Activated CD4-positive, alpha-beta memory T cell treated with anti-CD3 and anti-CD28 coated beads for 36 hours (primary cell): ENCODE results near the gene FCRL4. TPM values are rescaled to one million over a fixed set of nuclear protein-coding genes. Genes with fewer than 3 reads are reported as not detected.
"Not testable (repeated sequence)": the region's sequence is repeated elsewhere in the genome, so short reads cannot be mapped to it uniquely, and the experiment has no call there.

Experiments
- CTCF ChIA-PET: fragments of 350-600 bp; sonication (Branson Sonifier 250); formaldehyde crosslinking; loops from one replicate; lab custom pipeline; 2021; ENCODE audit warnings: antibody characterized with exemption, inconsistent platforms; lab: Charles Lee
- POLR2A ChIA-PET: fragments of 350-600 bp; sonication (Branson Sonifier 250); formaldehyde crosslinking; loops from one replicate; lab custom pipeline; 2021; ENCODE audit warnings: antibody characterized with exemption; lab: Charles Lee
- DNase-seq: peaks from one replicate; pipeline ENCODE4 v3.0.0-alpha.2; 2020
- H3K27ac Mint-ChIP-seq: one replicate; pipeline ENCODE4 v1.8.0; 2021; ENCODE audit warnings: mixed read lengths
- H3K27me3 Mint-ChIP-seq: one replicate; pipeline ENCODE4 v1.8.0; 2021; ENCODE audit warnings: mixed read lengths
- H3K36me3 Mint-ChIP-seq: one replicate; pipeline ENCODE4 v1.8.0; 2021; ENCODE audit warnings: mixed read lengths
- H3K4me1 Mint-ChIP-seq: one replicate; pipeline ENCODE4 v1.8.0; 2021; ENCODE audit warnings: low read depth, mixed read lengths
- H3K4me3 Mint-ChIP-seq: one replicate; pipeline ENCODE4 v1.8.0; 2021; ENCODE audit warnings: mild to moderate bottlenecking, mixed read lengths
- H3K9me3 Mint-ChIP-seq: one replicate; pipeline ENCODE4 v1.8.0; 2021; ENCODE audit warnings: mixed read lengths
- intact Hi-C: fragments of 100-400 bp; cut with micrococcal nuclease; formaldehyde crosslinking; loops from one replicate; pipeline ENCODE4 v1.15.1; 2023
- total RNA-seq, 2 experiments: library from RNA; stranded (reverse); gene quantifications; one replicate each; pipeline ENCODE4 v1.2.3, GENCODE V29; 2021

Gene FCRL4
- total RNA-seq, 2 experiments from 2014 or later: not detected

DNA sequence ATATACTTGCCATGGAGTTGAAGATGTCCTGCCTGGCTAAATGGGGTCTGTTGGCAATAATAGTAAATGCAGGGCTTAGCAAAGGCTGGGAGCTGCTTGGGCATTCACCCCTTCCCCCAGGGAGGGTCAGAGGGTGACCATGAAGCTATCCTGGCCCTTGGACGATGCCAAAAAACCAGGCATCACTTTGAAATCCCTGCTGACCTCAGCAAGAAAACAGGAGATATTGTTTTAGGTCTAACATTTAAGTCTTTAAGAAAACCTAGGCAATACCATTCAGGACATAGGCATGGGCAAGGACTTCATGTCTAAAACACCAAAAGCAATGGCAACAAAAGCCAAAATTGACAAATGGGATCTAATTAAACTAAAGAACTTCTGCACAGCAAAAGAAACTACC lies 49.8 kb downstream of the FCRL4 start:
- CTCF ChIA-PET, H3K4me3 Mint-ChIP-seq, POLR2A ChIA-PET: not testable (repeated sequence)

DNA sequence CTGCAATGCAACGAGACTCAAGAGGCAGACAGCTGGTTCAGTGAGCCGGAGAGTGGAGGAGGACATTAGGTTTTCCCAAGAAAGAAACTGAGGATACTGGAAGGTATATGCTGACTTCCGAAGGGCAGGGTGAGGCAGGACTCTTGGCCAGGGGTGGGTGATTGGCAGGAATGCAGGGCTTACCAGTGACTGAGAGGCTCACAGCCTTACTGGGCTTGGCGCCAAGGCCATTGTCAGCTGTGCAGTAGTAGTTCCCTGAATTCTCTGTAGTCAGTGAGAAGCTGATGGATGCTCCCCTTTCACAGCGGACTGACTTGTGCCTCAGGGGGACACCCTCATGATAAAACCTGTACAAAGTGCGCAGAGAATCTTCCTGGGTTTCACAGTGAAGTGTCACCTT lies 55.2 kb downstream of the FCRL4 start:
- H3K27ac Mint-ChIP-seq: no peak overlapping the region
- CTCF ChIA-PET: no interaction called here
- DNase-seq: no peak
- no peaks in the 10 kb centered on the region for H3K9me3 Mint-ChIP-seq
- H3K36me3 Mint-ChIP-seq: no peaks in the 10 kb centered on the region
- POLR2A ChIA-PET: no interaction called here
- H3K4me3 Mint-ChIP-seq: no peak overlapping the region
- peaks cover 26% of the 10 kb centered on the region for H3K27me3 Mint-ChIP-seq
- intact Hi-C loops: no loop called here
- H3K4me1 Mint-ChIP-seq: no peaks in the 10 kb centered on the region

More for the DNA sequence above, 49.8 kb downstream of the FCRL4 start:
- DNase-seq, H3K36me3 Mint-ChIP-seq, H3K27ac Mint-ChIP-seq, H3K4me1 Mint-ChIP-seq, intact Hi-C loops, H3K9me3 Mint-ChIP-seq: not testable (repeated sequence)
- peaks cover 13% of the 10 kb centered on the region for H3K27me3 Mint-ChIP-seq

DNA sequence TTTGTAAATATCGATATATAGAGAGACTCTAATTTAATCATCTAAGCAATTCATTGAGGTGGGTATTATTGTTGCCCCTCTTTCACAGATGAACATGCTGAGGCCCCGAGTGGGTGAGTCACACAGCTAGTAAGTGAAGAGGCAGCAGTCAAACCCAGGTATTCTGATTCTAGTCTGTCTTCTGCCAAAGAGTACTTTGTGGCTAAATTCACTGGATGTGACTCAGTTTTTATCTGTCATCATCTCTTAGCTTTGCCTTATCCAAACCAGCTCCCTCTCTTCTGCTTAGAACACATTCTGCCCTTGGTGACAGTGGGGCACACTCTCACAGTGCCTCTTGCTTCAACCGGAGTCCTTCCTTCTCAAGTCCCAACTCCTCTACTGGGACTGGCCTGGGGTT lies 57.0 kb downstream of the FCRL4 start:
- CTCF ChIA-PET: no interaction called here
- H3K4me1 Mint-ChIP-seq: no peaks in the 10 kb centered on the region
- no peaks in the 10 kb centered on the region for H3K36me3 Mint-ChIP-seq
- H3K27me3 Mint-ChIP-seq: peaks cover 23% of the 10 kb centered on the region
- DNase-seq: no peak
- intact Hi-C loops: no loop called here
- H3K4me3 Mint-ChIP-seq: no peak overlapping the region
- POLR2A ChIA-PET: no interaction called here
- H3K9me3 Mint-ChIP-seq: no peaks in the 10 kb centered on the region
- no peak overlapping the region for H3K27ac Mint-ChIP-seq

DNA sequence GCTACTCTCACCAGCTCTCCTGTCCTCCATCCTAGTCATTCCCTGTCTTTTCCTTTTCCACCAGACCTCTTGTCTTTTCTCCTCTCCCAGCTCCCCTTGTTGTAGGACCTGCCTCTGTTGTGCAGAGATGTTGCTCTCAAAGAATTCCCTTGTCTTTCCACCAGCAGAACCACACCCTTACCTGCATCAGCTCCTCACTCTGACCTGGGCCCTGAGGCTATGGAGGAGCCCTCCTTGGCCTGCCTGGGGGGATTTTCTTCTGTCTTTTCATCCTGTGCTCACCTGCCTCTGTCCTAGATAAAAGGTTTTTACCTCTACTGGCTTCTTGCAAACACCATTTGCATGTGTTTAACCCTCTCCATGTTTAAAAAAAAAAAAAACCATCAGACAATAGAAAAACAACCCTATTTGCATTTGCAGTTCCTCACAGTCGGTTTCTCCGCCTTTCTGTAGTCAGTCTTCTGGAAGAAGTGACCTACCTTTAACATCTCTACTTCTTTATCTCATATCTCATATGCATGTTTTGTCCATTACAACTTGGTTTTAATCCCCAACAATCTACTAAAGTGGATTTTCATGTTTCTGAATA lies 57.6 kb downstream of the FCRL4 start:
- ChIA-PET CTCF (no interaction called here), POLR2A (no interaction called here)
- H3K27me3 Mint-ChIP-seq: peaks cover 23% of the 10 kb centered on the region
- H3K9me3 Mint-ChIP-seq: no peaks in the 10 kb centered on the region
- DNase-seq: no peak
- H3K4me1 Mint-ChIP-seq: no peaks in the 10 kb centered on the region
- intact Hi-C loops: no loop called here
- no peak overlapping the region for H3K4me3 Mint-ChIP-seq
- no peak overlapping the region for H3K27ac Mint-ChIP-seq
- no peaks in the 10 kb centered on the region for H3K36me3 Mint-ChIP-seq

DNA sequence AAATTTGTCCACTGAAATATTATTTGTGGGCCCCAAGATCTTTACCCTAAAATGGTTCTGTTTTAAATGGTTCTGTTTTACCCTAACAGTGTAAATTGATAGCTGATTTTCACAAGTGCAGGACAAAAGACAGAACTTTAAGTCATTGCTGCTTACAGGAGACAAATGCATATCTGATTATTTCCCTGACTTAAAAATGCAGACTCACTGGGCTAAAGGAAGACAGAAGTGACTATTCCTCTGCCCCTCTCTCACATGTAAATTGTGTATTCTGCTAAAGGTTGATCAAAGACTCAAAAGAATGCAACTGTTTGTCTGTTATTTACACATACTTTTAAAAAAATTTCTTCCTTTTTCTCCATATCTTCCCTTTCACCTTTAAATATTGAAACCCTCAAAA lies 58.3 kb downstream of the FCRL4 start:
- intact Hi-C loops: no loop called here
- Mint-ChIP-seq H3K27ac (no peak overlapping the region), H3K4me3 (no peak overlapping the region), H3K9me3 (no peaks in the 10 kb centered on the region), H3K27me3 (peaks cover 23% of the 10 kb centered on the region), H3K36me3 (no peaks in the 10 kb centered on the region), H3K4me1 (no peaks in the 10 kb centered on the region)
- POLR2A ChIA-PET: no interaction called here
- DNase-seq: no peak
- CTCF ChIA-PET: no interaction called here

DNA sequence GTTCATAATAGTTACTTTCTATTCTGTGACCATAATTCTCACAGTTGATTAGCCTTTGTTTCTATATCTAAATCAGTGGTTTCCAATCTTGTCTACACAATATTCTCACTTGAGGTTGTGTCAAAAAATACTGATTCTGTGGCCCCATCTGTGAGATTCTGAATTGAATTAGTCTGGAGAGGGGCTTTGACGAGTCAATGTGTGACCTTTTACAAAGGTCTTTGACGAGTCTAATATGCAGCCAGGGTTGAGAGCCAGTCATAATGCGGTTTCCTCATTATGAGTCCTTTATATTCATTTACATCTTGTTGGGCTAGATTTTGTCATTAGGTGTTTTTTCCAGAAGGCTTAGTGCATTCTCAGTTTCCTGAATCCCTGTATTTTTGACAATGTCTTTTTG lies 65.3 kb downstream of the FCRL4 start:
- CTCF ChIA-PET: no interaction called here
- intact Hi-C loops: no loop called here
- no peaks in the 10 kb centered on the region for H3K9me3 Mint-ChIP-seq

DNA sequence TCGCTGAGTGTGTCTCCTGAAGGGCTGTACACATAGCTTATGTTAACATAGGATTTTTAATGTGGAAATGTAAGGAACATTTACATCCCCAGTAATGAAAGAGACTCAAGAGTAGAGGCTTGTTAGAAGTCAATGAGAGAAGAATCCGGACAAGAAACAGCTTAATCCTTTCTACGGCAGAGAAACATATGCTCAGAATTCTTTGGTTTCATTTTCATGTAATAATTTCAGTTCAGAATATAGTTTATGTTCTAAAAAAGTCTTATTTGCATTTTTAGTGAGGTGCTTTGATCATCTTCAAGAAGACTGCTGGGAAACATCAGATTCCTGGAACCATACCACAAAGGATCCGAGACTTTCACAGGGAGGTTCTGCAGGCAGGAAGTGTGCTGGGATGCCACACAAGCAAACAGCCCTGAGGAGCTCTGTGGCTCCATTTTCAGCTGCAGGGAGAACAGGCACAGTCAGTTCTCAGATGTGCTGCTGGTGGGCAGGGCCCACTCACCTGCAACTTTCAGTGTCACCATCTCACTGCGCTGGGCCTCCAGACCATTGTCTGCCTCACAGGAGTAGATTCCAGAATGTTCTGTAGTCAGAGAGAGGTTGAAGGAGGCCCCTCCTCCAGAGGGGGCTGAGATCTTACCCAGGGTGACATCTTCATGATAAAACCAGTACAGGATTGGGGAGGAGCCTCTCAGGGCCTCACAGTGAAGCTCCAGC lies 74.0 kb downstream of the FCRL4 start:
- no peaks in the 10 kb centered on the region for H3K9me3 Mint-ChIP-seq
- no peak overlapping the region for H3K27ac Mint-ChIP-seq
- peaks cover 8% of the 10 kb centered on the region for H3K4me1 Mint-ChIP-seq
- H3K36me3 Mint-ChIP-seq: no peaks in the 10 kb centered on the region
- CTCF ChIA-PET: no interaction called here
- DNase-seq: peak; percentile 27
- POLR2A ChIA-PET: no interaction called here
- intact Hi-C loops: no loop called here
- H3K4me3 Mint-ChIP-seq: peak overlapping the region; percentile 7
- H3K27me3 Mint-ChIP-seq: peaks cover 2% of the 10 kb centered on the region

More for the DNA sequence above, 65.3 kb downstream of the FCRL4 start:
- POLR2A ChIA-PET: no interaction called here
- peaks cover 10% of the 10 kb centered on the region for H3K27me3 Mint-ChIP-seq
- no peak for DNase-seq
- no peak overlapping the region for H3K27ac Mint-ChIP-seq
- no peaks in the 10 kb centered on the region for H3K36me3 Mint-ChIP-seq
- no peaks in the 10 kb centered on the region for H3K4me1 Mint-ChIP-seq
- no peak overlapping the region for H3K4me3 Mint-ChIP-seq

Other genes starting within 250 kb of the FCRL4 start
- gene FCRL5, start 45.6 kb downstream of the FCRL4 start, total RNA-seq: not detected
- under 1 TPM; 0.69 to 0.82 TPM for gene FCRL3, start 102.7 kb upstream of the FCRL4 start, total RNA-seq
- gene FCRL2, start 179.0 kb upstream of the FCRL4 start, total RNA-seq: not detected
- not detected for gene FCRL1, start 222.0 kb upstream of the FCRL4 start, total RNA-seq
- gene CD5L, start 243.7 kb upstream of the FCRL4 start, total RNA-seq: not detected